Measurements from ENCODE around the gene CCDC66. TPM values are rescaled to one million over a fixed set of nuclear protein-coding genes. Genes with fewer than 3 reads are reported as not detected.

The CCDC66 gene
- total and polyA plus RNA-seq, 2 of the 8 experiments (the other 6 are each of a cell fraction or from before 2014, with no cell fraction given), result 9.6 to 29.3 TPM

- no peak for TF ChIP-seq CHD7 (IDR thresholded peaks at IDR 0.05; ENCODE audit: insufficient replicate concordance, low read length)
- no peak for TF ChIP-seq BACH1 (IDR thresholded peaks at IDR 0.05; ENCODE audit: low read length)
- no peak for TF ChIP-seq JUND (IDR thresholded peaks at IDR 0.05; ENCODE audit: low read length)
- no peak for TF ChIP-seq TAF1 (IDR thresholded peaks at IDR 0.05; ENCODE audit: low read depth, low read length)
- TF ChIP-seq RXRA (IDR thresholded peaks at IDR 0.05; ENCODE audit: insufficient read depth, low read depth, low read length), result no peak
Observed at GRCh38 chr3:56595975-56596840, 39.2 kb downstream of the CCDC66 start (continued).
